ENCODE results near the gene PTBP3.
"Not testable (repeated sequence)": the region's sequence is repeated elsewhere in the genome, so short reads cannot be mapped to it uniquely, and the experiment has no call there.

The PTBP3 gene

DNA sequence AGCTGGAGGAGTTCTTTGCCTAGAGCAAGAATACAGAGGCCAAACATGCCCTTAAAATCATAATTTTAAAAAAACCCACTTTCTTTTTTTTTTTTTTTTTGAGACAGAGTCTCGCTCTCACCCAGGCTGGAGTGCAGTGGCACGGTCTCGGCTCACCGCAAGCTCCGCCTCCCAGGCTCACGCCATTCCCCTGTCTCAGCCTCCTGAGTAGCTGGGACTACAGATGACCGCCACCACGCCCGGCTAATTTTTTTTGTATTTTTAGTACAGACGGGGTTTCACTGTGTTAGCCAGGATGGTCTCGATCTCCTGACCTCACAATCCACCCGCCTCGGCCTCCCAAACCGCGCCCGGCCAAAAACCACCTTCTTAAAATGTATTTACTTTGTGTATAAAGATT lies 66.3 kb downstream of the PTBP3 start:
- not testable (repeated sequence) for DNase-seq

DNA sequence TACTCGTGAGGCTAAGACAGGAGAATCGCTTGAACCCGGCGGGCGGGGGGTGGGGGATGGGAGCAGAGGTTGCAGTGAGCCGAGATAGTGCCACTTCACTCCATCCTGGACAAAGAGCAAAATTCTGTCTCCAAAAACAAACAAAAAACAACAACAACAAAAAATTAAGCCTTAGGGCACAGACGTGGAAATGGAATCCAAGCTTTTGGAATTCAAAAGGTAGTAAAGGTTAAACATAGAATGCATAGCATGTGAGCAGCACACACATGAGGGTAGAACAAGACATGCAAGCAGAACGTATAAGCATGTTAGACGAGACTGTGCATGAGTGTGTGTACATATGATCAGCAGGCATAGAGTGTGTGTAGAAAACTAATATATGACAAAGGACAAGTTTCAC lies 68.0 kb downstream of the PTBP3 start:
- DNase-seq, result no peak

DNA sequence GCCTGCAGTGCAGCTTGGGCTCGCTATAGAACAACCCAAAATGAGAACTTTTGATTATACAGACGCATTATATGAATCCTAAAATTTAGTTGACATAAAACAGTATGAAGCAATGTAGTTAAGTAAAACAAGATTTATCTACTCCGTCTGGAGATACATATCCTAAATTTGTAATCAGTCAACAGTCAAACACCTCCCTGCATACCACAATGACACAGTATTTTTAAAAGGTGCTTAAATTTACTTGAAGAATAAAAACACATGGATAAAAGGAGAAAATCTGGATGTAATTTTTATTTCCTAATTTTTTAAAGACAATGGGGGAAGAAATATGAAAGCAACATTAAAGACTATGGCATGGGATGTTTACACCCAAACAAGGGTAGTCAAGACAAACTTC lies 70.8 kb downstream of the PTBP3 start:
- no peak for DNase-seq

DNA sequence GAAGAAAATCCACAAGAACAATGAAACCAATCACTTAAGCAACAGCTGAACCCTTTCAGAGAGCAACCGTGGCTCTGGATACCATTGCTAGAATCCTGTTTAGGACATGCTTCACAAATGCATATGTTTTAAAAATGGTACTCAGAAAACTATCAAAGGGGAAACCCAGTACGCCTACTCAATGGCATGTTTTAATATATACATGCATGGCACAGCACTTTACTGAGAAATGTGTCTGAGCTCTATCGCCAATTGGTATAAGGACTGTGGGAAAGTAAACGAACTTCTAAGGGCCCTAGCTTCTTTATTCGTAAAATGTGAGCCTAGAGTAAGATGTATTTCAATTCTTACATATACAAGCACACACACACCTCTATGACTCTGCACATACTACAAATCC lies 72.3 kb downstream of the PTBP3 start:
- no peak for DNase-seq

DNA sequence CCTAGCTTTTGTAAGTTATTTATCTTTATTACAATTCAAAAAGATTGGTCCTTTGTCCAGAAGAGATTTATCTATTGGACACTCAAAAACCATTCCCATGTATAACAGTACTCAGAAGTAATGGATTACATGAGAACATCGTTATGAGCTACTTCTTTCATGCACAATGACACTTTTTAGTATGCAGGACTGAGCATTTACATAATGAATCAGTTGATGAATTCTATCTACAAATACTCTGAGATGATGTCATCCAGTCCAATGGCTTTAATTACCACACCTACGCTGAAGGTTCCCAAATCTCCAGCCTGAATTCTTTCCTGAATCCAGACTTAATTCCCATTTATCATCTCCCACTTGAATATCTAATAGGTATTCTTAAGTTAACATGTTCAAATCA lies 75.3 kb downstream of the PTBP3 start:
- DNase-seq, result no peak

DNA sequence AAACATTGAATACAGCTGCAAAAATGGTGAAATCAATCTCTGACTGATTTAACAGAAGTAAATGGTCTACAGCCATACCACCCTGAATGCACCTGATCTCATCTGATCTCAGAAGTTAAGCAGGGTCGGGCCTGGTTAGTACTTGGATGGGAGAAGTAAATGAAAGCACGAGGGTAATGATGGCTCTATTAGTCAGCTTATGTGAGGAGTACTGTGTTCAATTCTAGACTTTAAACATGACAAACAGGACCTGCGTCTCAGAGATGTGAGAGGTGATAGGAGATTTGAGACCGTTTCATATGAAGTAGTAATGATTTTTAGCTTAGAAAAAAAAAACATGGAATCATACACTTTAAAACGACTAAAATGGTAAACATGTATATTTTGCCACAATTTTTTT lies 81.2 kb downstream of the PTBP3 start:
- DNase-seq, result no peak

DNA sequence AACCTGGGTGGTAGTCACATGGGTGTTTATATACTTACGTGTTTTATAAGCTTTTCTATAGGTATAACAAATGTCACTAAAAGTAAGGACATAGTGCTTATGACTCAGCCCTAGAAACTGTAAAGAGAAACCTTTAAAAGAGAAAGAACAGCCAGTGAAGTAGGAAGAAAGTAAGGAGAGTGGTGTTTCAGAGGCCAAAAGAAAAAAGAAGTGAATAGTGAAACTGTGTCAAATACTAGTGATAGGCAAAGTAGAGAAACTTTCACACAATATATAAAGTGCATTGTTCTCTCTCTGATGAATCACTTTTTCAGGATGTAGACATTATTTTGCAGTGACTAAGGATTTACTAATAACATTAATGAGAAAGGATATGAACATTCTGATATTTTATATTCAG lies 84.1 kb downstream of the PTBP3 start:
- no peak for DNase-seq

DNA sequence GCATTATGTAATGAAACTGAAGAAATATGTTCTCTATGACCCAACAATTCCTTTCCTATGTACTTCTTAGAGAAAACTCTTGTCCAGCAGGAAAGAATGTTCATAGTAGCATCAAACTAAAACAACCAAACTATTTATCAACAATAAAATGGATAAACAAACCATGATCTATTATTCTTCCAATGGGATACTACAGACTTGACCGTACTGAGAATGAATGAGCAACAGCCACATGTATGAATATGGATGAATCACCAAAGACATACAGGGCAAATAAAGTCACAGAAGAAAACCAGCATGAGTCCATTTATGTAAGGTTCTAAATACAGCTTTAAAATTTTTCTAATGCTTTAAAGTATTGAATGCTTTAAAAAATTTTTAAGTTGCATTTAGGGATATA lies 84.7 kb downstream of the PTBP3 start:
- DNase-seq, result no peak

DNA sequence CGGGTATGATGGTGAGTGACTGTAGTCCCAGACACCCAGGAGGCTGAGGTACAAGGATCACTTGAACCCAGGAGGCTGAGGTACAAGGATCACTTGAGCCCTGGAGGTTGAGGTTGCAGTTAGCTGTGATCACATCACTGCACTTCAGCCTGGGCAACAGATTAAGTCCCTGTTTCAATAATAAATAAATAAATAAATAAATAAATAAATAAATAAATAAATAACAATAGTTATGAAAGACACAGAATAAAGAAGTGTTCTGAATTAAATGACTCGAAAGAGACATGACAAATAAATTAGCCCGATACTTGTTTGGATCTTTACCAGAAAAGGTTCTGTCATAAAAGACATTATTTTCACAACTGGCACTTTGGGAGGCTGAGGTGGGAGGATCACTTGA lies 86.3 kb downstream of the PTBP3 start:
- no peak for DNase-seq

DNA sequence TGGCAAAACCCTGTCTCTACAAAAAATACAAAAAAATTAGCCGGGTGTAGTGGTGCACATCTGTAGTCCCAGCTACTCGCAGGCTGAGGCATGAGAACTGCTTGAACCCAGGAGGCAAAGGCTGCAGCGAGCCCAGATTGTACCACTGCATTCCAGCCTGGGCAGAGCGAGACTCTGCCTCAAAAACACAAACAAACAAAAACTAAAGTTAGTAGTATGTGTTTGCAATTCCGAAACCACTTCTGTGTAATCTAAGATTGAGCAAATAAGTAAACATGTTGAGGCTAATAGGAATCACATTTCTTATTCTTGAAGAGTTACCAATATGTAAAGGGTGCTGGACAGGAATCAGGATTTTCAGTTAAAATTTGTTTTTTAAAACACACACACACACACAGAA lies 88.3 kb downstream of the PTBP3 start:
- no peak for DNase-seq

DNA sequence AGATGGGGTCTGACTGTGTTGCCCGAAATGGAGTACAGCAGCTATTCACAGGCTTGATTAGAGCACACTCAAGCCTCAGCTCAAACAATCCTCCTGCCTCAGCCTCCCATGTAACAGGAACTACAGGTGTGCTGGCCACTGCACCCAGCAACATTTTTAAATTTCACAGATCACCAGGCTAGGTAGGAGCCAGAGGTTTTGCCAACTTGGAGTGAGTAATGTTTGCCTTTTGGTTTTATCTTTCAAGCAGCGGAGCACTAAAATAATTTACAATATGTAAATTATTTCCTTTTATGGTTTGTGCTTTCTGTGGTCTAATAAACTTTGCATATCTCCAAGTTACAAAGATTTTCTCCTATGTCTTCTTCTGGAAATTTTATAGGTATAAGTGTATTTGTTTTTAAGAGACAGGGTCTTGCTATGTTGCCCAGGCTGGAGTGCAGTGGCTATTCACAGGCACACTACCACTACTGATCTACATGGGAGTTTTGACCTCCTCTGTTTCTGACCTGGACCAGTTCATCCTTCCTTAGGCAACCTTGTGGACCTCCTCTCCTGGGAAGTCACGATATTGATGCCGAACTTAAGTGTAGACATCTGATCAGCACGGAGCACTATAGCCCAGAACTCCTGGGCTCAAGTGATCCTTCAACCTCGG lies 91.1 kb downstream of the PTBP3 start:
- no peak for DNase-seq

DNA sequence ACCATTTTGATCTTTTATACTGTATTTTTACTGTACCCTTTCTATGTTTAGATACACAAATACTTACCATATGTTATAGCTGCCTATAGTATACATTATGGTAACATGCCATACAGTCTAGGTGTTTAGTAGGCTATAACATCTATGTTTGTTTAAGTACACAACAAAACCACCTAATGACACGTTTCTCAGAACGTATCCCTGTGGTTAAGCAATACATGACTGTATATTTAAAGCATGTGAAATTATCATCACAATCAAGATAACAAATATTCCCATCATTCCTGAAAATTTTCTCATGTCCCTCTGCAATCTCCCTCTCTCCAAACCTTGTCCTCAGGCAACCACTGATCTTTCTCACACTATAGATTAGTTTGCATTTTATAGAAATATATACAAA lies 91.9 kb downstream of the PTBP3 start:
- DNase-seq, result no peak

DNA sequence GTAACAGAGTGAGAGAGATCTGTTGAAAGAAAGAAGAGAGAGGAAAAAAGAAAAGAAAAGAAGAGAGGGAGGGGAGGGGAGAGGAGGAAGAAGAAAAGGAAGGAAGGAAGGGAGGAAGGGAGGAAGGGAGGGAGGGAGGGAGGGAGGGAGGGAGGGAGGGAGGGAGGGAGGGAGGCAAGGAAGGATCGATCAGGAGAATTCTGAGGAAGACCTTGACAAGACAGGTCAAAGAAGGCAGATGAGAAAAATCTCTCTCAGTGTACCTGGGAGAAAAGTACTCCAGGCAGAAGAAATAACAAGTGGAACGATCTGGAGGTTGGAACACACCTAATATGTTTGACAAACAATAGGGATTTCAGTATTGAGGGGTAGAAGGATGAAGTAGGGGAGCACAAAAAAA lies 93.7 kb downstream of the PTBP3 start:
- DNase-seq, result no peak

DNA sequence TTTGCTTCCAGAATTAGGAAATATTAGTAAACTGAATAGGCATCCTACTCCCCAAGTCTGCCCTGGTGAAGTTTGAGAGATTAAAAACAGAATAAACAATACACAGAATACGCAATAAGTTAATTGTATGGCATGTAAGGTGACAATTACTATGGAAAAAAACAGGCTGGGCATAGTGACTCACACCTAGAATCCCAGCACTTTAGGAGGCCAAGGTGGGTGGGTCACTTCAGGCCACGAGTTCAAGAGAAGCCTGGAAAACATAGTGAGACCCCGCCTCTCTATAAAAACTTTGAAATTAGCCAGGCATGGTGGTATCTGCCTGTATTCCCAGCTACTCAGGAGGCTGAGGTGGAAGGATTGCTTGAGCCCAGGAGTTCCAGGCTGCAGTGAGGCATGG lies 94.1 kb downstream of the PTBP3 start:
- DNase-seq, result no peak

DNA sequence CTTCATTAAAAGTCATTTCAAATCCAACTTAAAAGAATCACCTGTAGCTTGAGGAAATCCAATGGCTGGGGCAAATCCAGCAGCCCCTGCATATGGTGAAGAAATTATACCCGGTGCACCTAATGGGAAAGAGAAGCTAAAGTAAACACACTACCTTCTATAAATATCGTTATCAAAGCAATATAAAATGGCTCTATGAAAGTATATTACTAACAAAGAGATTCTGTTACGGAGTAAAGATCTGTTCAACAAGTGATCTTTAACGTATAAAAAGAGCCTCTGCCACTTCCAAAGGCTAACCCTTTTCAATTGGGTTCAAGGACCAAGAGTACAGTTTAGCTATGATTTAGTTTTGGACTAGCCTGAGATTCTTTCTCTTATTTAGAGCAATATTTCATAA lies 98.6 kb downstream of the PTBP3 start:
- DNase-seq, result no peak

DNA sequence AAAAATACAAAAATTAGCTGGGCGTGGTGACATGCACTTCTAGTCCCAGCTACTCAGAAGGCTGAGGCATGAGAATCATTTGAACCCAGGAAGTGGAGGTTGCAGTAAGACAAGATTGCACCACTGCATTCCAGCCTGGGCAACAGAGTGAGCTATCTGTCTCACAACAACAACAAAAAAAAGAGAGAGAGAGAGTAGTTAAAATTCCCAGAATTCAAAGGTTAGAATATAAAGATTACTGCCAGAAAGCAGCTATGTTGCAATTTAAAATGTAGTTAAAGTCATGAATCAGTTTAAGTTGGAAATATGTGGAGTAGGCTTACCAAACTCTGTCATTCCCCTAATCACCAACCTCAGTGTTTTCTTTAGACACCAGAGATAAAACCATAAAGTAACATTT lies 99.7 kb downstream of the PTBP3 start:
- DNase-seq, result no peak

DNA sequence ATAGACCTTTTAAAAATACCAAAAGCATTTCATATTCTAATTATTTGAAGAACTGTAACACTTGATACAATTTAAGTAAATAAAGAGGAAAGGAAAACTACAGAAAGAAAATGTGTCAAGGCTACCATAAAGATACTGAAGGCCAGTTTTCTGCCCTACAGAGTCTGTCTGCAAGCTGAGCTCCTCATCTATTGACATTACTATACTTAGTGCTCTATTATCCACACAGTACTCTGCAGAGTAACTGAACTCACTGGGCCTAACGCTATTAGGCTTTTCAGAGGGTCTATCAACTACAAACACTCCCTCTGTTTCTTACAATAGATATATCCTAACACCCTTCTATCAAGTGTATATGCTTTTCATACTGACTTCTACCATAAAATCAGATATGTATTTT lies 101.2 kb downstream of the PTBP3 start:
- no peak for DNase-seq

DNA sequence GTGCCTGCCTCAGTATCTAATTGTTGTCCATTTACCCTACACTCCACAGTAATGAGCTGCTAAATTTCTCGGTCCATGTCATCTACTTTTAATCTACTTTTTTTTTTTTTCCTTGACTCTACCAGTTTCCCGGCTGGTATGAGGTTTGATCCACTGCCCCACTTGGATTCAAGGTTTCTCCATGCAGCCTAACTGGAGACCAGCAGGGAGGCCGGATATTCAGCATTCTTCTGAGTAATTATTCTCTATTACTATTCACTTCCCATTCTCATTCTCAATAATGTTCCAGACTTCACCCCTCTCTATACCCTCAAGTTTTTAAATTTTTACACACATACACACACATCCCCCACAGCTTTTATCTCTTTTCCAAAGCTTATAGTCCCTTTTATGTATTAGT lies 107.3 kb downstream of the PTBP3 start:
- no peak for DNase-seq

DNA sequence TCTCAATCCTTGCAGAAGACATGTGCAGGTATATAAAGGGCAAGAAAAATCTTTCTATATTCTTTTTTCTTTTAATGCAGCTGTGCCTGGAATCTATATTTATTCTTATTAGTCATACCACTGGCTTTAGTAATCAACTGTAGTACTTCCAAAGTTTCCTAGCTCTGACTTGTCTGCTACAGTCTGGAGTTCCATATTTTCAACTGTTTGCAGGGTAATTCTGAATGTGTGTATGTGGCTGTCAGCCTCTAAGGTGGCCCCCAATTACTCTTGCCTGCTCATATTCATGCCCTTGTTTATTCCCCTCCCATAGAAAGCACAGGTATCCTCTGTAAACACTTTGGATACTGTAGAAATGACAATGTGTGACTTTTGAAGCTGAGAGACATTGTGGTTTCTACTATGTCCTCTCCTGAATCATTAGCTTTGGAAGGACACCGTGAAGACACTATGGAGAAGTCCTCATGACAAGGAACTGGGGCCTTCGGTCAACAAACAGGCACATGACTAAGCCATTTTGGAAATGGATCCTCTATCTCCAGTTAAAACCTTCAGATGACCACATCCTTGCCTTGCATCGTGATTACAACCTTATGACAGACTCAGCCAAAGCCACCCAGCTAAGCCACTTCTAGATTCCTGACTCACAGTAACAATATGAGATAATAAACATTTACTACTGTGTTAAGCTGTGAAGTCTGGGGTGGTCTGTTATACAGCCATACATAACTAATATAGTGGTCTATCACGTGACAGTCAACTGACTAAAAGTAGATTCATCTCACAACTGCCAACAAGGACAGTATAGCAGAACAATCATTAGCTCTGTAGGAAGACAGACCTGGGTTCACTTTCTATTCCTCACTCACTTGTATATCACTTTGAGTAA lies 108.8 kb downstream of the PTBP3 start:
- no peak for DNase-seq

DNA sequence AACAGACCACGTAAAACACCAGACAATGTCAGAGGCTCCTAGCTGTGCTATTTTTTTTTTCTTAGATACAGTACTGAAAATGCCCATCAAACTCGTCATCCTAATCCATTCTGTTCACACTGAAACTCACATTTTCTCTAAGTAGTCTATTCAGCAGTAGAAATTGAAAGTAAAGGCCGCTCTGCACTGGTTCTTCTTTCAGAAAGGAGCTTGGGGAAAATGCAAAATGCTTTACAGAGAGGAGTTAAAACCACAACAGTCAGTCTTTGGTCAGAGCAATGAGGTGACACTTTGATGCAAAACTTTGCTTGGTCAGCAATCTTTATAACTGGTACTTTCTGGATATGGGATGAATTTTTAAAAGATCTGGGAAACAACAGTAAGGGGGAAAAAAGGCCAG lies 114.5 kb downstream of the PTBP3 start:
- no peak for DNase-seq

DNA sequence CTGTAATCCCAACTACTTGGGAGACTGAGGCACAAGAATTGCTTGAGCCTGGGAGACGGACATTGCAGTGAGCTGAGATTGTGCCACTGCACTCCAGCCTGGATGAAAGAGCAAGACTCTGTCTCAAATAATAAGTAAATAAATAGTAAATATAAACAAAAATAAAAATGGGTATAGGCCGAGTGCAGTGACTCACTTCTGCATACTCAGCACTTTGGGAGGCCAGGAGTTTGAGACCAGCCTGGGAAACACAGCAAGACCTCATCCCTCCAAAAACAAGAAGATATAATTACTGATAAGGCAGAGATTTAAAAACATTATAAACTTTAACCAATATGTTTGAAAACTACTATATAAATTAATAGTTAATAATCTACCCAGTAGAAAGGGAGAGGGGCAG lies 120.5 kb downstream of the PTBP3 start:
- DNase-seq, result no peak

DNA sequence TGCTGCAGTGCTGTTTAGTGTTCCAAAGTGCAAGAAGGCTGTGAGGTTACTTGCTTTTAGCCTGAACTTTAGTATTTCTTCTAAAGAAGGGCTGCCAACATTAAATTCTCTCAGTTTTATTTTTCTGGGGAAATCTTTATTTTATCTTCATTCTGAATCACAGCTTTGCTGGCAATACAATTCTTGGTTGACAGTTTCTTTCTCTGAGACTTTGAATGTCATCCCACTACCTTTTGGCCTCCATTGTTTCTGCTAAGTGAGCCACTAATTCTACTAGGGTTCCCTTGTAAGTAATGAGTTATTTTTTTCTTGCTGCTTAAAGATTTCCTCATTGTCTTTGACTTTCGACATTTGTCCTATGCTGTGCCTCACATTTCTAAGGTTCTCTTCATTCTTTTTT lies 126.0 kb downstream of the PTBP3 start:
- no peak for DNase-seq

DNA sequence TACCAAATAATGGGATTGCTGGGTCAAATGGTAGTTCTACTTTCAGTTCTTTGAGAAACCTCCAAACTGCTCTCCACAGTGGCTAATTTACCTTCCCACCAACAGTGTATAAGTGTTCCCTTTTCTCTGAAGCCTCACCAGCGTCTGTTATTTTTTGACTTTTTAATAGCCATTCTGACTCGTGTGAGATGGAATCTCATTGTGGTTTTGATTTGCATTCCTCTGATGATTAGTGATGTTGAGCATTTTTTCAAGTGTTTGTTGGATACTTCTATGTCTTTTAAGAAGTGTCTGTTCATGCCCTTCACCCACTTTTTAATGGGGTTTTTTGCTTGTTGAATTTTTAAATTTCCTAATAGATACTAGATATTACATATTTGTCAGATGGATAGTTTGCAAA lies 129.9 kb downstream of the PTBP3 start:
- no peak for DNase-seq

DNA sequence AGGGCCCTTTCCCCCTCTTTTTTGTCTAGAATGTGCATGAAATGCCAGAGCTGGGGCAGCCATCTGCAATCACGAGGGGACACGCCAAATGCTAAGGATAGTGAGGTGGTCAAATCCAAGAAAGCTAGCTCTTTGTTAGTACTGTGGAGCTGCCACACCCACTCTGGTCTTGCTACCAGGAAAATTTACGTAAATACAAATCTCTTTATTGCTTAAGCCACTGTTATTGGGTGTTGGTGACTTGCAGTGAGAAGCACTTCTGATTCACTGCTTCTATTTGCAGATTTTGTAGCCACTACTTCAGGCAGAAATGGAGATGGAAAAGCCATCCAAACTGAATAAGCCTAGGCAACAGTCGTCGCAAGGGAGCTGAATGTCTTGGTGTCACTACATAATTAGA lies 132.7 kb downstream of the PTBP3 start:
- no peak for DNase-seq

DNA sequence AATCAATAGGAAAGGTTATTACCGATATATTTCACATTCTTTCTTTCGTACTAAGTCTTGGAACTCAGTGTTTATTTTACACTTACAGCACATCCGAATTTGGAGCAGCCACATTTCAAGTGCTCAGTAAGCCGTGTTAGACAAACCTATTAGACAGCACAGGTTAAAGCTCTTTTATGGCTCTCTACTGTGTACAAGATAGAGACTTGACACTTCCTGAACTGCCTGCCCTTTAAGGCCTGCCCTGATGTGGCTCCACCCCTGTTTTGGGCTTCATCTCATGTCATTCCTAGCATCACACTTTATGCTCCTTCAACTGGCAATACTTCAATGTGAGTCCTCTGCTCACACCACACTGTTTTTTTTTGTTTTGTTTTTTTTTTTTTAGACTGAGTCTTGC lies 134.8 kb downstream of the PTBP3 start:
- DNase-seq, result no peak

Data from effector CD8-positive, alpha-beta T cell (primary cell).